Right lobe of liver (tissue), 4 donors: ENCODE measurements around the gene ATXN2.

Experiments
- POLR2A ChIP-seq: fragments of 450-650 bp; IDR thresholded peaks from one replicate; pipeline ENCODE4 v1.6.1; 2017; ENCODE audit warnings: antibody characterized with exemption, mild to moderate bottlenecking
- TF ChIP-seq, protein P1 (sequence below), 4 donors: fragments of 200-600 bp in 3 of 4; fragments of 450-650 bp in 1 of 4; IDR thresholded peaks; one replicate each; pipeline versions ENCODE4 v1.5.1 to v1.8.0; 2016 to 2022; ENCODE audit warnings: antibody characterized with exemption in 4 of 4, mild to moderate bottlenecking in 2 of 4
- donor health status: DM: no; HTN: no; CAD: no.
- donor health status: DM: no; HTN: no; CAD: no.
- donor health status: DM: no; HTN: yes; CAD: no.

- TF ChIP-seq, protein P1, sequence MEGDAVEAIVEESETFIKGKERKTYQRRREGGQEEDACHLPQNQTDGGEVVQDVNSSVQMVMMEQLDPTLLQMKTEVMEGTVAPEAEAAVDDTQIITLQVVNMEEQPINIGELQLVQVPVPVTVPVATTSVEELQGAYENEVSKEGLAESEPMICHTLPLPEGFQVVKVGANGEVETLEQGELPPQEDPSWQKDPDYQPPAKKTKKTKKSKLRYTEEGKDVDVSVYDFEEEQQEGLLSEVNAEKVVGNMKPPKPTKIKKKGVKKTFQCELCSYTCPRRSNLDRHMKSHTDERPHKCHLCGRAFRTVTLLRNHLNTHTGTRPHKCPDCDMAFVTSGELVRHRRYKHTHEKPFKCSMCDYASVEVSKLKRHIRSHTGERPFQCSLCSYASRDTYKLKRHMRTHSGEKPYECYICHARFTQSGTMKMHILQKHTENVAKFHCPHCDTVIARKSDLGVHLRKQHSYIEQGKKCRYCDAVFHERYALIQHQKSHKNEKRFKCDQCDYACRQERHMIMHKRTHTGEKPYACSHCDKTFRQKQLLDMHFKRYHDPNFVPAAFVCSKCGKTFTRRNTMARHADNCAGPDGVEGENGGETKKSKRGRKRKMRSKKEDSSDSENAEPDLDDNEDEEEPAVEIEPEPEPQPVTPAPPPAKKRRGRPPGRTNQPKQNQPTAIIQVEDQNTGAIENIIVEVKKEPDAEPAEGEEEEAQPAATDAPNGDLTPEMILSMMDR (IDR thresholded peaks at IDR 0.05), result no peak
- no peak for TF ChIP-seq POLR2A
These were observed 192.4 kb downstream of the ATXN2 start for GRCh38 chr12:111406474-111407376.
